MCF 10A (cell line): ENCODE measurements around the gene ATAD1. TPM values are rescaled to one million over a fixed set of nuclear protein-coding genes. Genes with fewer than 3 reads are reported as not detected.

ENCODE experiments used
- BruUV-seq: library from RNA; stranded (reverse); fragments of 400-500 nt; replicated peaks from 2 replicates; lab custom pipeline; 2021; lab: Mats Ljungman, UMichigan
- CTCF ChIA-PET: fragments of 300-600 bp; sonication (Branson Sonifier 250); formaldehyde crosslinking; extraction: SDS; loops from one replicate; lab custom pipeline; 2021; ENCODE audit warnings: antibody characterized with exemption, inconsistent platforms; lab: Yijun Ruan, JAX
- POLR2A ChIA-PET: fragments of 300-600, 350-650 bp; sonication (Branson Sonifier 250); formaldehyde crosslinking; extraction: SDS; loops from one replicate; lab custom pipeline; 2020; ENCODE audit warnings: antibody characterized with exemption, inconsistent platforms; lab: Yijun Ruan, JAX
- DNase-seq: peaks from one replicate; pipeline ENCODE4 v3.0.0-alpha.2; 2018; ENCODE audit not compliant: unreplicated experiment
- H3K27ac Mint-ChIP-seq: one replicate; pipeline ENCODE4 v1.8.0; 2022; ENCODE audit warnings: mild to moderate bottlenecking, low read depth, mixed read lengths; ENCODE audit not compliant: unreplicated experiment
- H3K27me3 Mint-ChIP-seq: one replicate; pipeline ENCODE4 v1.8.0; 2022; ENCODE audit warnings: mixed read lengths; ENCODE audit not compliant: insufficient read depth, unreplicated experiment
- H3K36me3 Mint-ChIP-seq: one replicate; pipeline ENCODE4 v1.8.0; 2022; ENCODE audit warnings: mild to moderate bottlenecking, moderate library complexity, mixed read lengths; ENCODE audit not compliant: insufficient read depth, unreplicated experiment
- H3K4me1 Mint-ChIP-seq: one replicate; pipeline ENCODE4 v1.8.0; 2022; ENCODE audit warnings: mixed read lengths; ENCODE audit not compliant: insufficient read depth, unreplicated experiment
- H3K4me3 Mint-ChIP-seq: one replicate; pipeline ENCODE4 v1.8.0; 2022; ENCODE audit warnings: mild to moderate bottlenecking, moderate library complexity, mixed read lengths; ENCODE audit not compliant: unreplicated experiment
- H3K9me3 Mint-ChIP-seq: one replicate; pipeline ENCODE4 v1.8.0; 2022; ENCODE audit warnings: mixed read lengths; ENCODE audit not compliant: unreplicated experiment
- CTCF ChIP-seq: fragments of 200-600 bp; IDR thresholded peaks from one replicate; pipeline ENCODE4 v1.8.0; 2022; ENCODE audit warnings: antibody characterized with exemption, mild to moderate bottlenecking; ENCODE audit not compliant: unreplicated experiment
- intact Hi-C: fragments of 100-400 bp; cut with micrococcal nuclease; formaldehyde crosslinking; loops from 2 replicates; pipeline ENCODE4 v1.14.1; 2022
- total RNA-seq: library from RNA; stranded (reverse); gene quantifications from 2 replicates; pipeline ENCODE4 v1.2.3, GENCODE V29; 2022

The ATAD1 gene
- total RNA-seq, 1 experiment from 2014 or later, result 75.2 TPM

- Mint-ChIP-seq H3K36me3 (no peaks in the 10 kb centered on the region), H3K4me3 (no peak overlapping the region), H3K27ac (no peak overlapping the region), H3K4me1 (no peaks in the 10 kb centered on the region), H3K27me3 (no peaks in the 10 kb centered on the region), H3K9me3 (no peaks in the 10 kb centered on the region)
- intact Hi-C loops, result no loop called here
- ChIA-PET POLR2A (interaction anchor here (1.3 to 2.4 kb wide), 3 partner anchors 10 to 83 kb away, joined by 3 to 5 read pairs (median 4); no protein-coding TSS in a partner anchor), CTCF (interaction anchor here (0.6 to 6.5 kb wide), 15 partner anchors 8 to 200 kb away, joined by 3 to 102 read pairs (median 4); partner anchors contain the start of gene PAPSS2)
- no peak for DNase-seq
- no TSS peak for BruUV-seq
- no peak for TF ChIP-seq CTCF
Observed at GRCh38 chr10:87733081-87733480, 84.9 kb downstream of the ATAD1 start.

- H3K27me3 Mint-ChIP-seq, result no peaks in the 10 kb centered on the region
- no peak overlapping the region for H3K4me3 Mint-ChIP-seq
Observed at GRCh38 chr10:87729940-87730339, 88.1 kb downstream of the ATAD1 start.

GRCh38 chr10:87724789-87725188 lies 93.2 kb downstream of the ATAD1 start:
- Mint-ChIP-seq H3K27ac (no peak overlapping the region), H3K27me3 (no peaks in the 10 kb centered on the region), H3K4me1 (no peaks in the 10 kb centered on the region), H3K4me3 (no peak overlapping the region), H3K9me3 (no peaks in the 10 kb centered on the region), H3K36me3 (no peaks in the 10 kb centered on the region)
- no peak for DNase-seq
- no TSS peak for BruUV-seq
- intact Hi-C loops, result no loop called here
- ChIA-PET CTCF (interaction anchor here (0.9 to 1.0 kb wide), 2 partner anchors 9 to 68 kb away, joined by 3 read pairs; no protein-coding TSS in a partner anchor), POLR2A (no interaction called here)
- TF ChIP-seq CTCF, result no peak

More at GRCh38 chr10:87729940-87730339, 88.1 kb downstream of the ATAD1 start:
- no peaks in the 10 kb centered on the region for H3K4me1 Mint-ChIP-seq
- BruUV-seq, result no TSS peak
- TF ChIP-seq CTCF, result no peak
- H3K9me3 Mint-ChIP-seq, result no peaks in the 10 kb centered on the region
- no peak overlapping the region for H3K27ac Mint-ChIP-seq
- intact Hi-C loops, result no loop called here
- DNase-seq, result no peak
- POLR2A ChIA-PET, result interaction anchor here (0.7 kb wide), 1 partner anchor 46 kb away, joined by 3 read pairs; no protein-coding TSS in a partner anchor
- H3K36me3 Mint-ChIP-seq, result no peaks in the 10 kb centered on the region
- CTCF ChIA-PET, result interaction anchor here (0.6 to 1.5 kb wide), 5 partner anchors 24 to 910 kb away, joined by 3 to 7 read pairs (median 3); no protein-coding TSS in a partner anchor

- CTCF ChIA-PET, result no interaction called here
- Mint-ChIP-seq H3K4me1 (no peaks in the 10 kb centered on the region), H3K27ac (no peak overlapping the region), H3K4me3 (no peak overlapping the region), H3K36me3 (no peaks in the 10 kb centered on the region), H3K9me3 (no peaks in the 10 kb centered on the region), H3K27me3 (no peaks in the 10 kb centered on the region)
- intact Hi-C loops, result no loop called here
- POLR2A ChIA-PET, result interaction anchor here (1.6 kb wide), 1 partner anchor 9 kb away, joined by 3 read pairs; no protein-coding TSS in a partner anchor
- no TSS peak for BruUV-seq
- no peak for TF ChIP-seq CTCF
- no peak for DNase-seq
Observed at GRCh38 chr10:87723500-87723899, 94.5 kb downstream of the ATAD1 start.
